ENCODE data around the gene E2F8.

E2F8 gene

DNA sequence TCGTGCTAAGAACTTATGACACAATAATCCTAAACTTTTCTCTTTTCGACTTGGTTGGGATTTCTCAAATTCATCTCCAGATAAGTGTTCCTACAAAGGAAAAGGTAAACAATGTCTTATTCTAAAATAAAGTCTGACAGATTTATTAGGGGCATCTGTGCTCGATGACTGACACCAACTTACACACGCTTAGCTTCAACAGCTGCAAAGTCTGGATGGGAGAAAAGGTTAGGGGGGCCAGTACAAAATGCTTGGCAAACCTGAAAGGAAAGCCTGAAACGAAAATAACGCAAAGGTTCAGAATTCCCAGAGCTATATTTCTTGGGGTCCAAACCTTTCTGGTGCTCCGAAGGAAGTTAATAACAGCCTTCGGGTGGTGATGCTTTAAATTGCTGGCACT lies 3.4 kb downstream of the E2F8 start:
- in situ Hi-C loops (cut with MboI; ENCODE audit: low pct_unique_long_range_greater_than_20kb, low sequenced_read_pairs, unreplicated experiment), result no loop called here
- TF ChIP-seq, protein P1, sequence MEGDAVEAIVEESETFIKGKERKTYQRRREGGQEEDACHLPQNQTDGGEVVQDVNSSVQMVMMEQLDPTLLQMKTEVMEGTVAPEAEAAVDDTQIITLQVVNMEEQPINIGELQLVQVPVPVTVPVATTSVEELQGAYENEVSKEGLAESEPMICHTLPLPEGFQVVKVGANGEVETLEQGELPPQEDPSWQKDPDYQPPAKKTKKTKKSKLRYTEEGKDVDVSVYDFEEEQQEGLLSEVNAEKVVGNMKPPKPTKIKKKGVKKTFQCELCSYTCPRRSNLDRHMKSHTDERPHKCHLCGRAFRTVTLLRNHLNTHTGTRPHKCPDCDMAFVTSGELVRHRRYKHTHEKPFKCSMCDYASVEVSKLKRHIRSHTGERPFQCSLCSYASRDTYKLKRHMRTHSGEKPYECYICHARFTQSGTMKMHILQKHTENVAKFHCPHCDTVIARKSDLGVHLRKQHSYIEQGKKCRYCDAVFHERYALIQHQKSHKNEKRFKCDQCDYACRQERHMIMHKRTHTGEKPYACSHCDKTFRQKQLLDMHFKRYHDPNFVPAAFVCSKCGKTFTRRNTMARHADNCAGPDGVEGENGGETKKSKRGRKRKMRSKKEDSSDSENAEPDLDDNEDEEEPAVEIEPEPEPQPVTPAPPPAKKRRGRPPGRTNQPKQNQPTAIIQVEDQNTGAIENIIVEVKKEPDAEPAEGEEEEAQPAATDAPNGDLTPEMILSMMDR (IDR thresholded peaks at IDR 0.05; ENCODE audit: extremely low read depth, insufficient read depth, missing control alignments), result no peak
- DNase-seq (ENCODE audit: low spot score), result no peak

DNA sequence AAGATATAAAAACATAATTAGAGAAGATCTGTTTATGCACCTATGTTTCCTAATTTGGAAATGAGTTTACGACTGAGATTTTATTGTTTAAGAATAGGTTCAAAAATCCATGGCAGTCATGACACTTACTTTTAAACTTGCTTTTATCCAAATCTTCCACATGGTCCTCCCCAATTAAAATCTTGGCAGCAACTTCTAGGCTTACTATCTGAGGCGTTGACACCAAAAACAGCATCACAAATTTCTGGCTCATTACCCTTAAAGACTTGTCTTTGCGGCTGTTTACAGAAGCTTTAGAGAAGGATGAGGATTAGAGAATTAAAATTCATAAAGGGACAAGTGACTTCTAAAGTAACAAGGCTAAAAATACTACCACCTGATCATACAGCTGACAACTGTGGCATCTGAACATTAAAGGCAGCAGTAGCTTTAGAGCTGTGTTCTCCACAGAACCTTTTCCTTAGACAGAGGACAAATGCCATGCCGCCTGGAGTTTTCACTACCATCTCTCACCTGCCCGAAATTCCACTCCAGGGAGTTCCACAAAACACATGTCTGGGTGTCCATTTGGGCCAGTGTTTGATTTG lies 6.4 kb downstream of the E2F8 start:
- TF ChIP-seq, protein P1 (IDR thresholded peaks at IDR 0.05; ENCODE audit: extremely low read depth, insufficient read depth, missing control alignments), result no peak
- in situ Hi-C loops (cut with MboI; ENCODE audit: low pct_unique_long_range_greater_than_20kb, low sequenced_read_pairs, unreplicated experiment), result no loop called here
- no peak for DNase-seq (ENCODE audit: low spot score)

DNA sequence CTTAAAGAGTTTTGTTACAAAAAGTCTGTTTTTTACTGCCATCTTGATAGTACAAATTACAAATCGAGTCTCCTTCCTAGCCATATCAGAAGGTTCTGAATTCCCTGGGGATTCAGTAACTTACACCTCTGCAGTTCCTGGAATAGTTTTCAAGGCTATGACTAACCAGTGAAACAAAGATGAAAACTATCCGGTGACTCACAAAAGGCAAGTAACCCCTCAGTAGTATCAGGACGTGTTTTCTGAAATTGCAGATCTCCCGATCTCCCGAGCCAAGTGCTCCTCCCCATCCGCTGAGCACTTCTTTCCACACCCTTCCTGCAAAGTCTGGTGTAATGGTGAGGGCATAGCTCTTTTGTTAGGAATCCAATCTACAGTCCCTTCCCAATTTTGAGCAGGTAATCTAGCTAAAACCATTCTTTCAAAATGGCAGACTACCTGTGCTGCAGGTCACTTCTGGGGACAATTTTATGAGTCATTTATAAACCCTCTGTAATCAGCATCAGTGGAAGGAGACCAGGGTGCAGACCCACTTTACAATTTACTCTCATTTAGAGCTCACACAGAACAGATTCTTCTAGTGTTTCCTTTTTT lies 7.7 kb downstream of the E2F8 start:
- TF ChIP-seq, protein P1 (IDR thresholded peaks at IDR 0.05; ENCODE audit: extremely low read depth, insufficient read depth, missing control alignments), result no peak

DNA sequence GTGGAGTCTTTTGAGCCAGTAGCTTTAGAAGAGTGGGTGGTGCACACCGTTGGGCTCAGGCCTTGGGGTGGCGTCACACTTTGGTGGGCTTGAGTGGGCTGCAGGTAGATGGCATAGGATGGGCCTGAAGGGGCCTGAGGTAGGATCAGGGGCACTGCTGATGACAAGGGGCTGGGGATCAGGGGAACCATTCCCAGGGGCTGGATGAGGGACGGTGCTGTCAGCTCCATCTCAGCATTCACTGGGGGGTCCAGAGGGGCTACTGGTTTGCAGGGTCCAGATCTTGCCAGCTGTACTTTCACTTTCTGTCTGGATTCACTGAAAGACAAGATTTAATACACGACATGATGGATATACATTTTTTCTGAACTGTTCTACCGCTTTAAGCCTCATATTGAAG lies 11.1 kb downstream of the E2F8 start:
- TF ChIP-seq, protein P1 (IDR thresholded peaks at IDR 0.05; ENCODE audit: extremely low read depth, insufficient read depth, missing control alignments), result no peak
- DNase-seq (ENCODE audit: low spot score), result no peak
- in situ Hi-C loops (cut with MboI; ENCODE audit: low pct_unique_long_range_greater_than_20kb, low sequenced_read_pairs, unreplicated experiment), result no loop called here

More for the DNA sequence above, 7.7 kb downstream of the E2F8 start:
- no peak for DNase-seq (ENCODE audit: low spot score)
- in situ Hi-C loops (cut with MboI; ENCODE audit: low pct_unique_long_range_greater_than_20kb, low sequenced_read_pairs, unreplicated experiment), result no loop called here

DNA sequence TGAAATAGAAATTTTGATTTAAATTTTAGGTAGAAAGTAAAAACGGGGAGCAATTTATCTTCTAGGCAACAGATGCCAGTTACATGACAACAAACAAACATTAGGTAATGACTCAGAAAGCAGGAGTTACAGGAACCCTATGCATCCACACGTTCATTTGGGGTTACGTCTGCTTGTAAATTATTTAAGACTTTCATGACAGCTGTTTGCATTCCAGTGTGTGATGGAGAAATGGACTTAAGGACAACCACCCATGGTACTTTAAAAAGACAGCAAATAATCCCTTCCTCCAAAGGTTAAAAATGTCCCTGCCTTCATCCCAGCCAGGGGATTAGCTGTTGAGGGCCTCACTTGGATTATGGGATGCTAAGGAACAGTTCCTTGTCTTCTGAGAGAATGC lies 11.8 kb downstream of the E2F8 start:
- TF ChIP-seq, protein P1 (IDR thresholded peaks at IDR 0.05; ENCODE audit: extremely low read depth, insufficient read depth, missing control alignments), result no peak
- no peak for DNase-seq (ENCODE audit: low spot score)
- in situ Hi-C loops (cut with MboI; ENCODE audit: low pct_unique_long_range_greater_than_20kb, low sequenced_read_pairs, unreplicated experiment), result no loop called here

DNA sequence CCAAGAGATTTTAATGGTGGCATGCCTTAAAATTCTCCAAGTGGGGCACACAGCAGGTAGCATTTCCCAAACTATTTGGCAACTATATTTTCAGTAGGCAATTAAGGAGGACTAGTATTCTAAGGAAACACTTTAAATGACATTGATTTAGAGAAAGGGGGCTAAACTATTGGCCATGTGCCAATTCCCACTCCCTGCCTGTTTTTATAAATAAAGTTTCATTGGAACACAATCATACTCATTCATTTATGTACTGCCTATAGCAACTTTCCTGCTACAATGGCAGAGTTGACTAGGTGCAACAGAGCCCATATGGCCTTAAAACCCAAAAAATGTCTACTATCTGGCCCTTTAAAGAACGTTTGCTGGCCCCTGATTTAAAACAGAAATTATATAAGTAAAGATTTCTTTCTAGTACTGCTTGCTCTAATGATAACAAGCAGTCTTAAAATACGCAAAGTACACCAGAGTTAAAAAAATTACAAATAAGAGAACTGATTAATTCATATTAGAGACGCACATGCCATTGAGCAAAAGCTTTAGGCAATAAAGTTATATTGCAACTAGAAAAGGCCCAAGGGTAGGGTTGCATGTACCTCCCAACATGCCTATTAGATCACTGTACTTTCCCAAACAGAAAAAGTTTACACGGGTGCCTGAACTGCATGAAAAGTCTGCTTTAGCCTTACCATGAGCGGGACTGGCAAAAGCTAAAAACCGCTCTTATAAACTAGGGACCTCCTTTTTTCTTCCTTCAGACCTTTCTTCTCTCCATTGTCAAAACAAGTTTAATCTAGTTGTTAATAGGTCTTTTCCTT lies 14.2 kb downstream of the E2F8 start:
- TF ChIP-seq, protein P1 (IDR thresholded peaks at IDR 0.05; ENCODE audit: extremely low read depth, insufficient read depth, missing control alignments), result no peak
- no peak for DNase-seq (ENCODE audit: low spot score)
- in situ Hi-C loops (cut with MboI; ENCODE audit: low pct_unique_long_range_greater_than_20kb, low sequenced_read_pairs, unreplicated experiment), result no loop called here

Measured in GM13977 (cell line).